Activated CD4-positive, alpha-beta T cell treated with anti-CD3 and anti-CD28 coated beads for 24 hours (primary cell): ENCODE results near the gene BMP7.

Experiments used
- DNase-seq, 2 donors: peaks; one replicate each; pipeline ENCODE4 v3.0.0-alpha.2; 2020; ENCODE audit warnings: low read depth in 2 of 2

Gene BMP7

DNA sequence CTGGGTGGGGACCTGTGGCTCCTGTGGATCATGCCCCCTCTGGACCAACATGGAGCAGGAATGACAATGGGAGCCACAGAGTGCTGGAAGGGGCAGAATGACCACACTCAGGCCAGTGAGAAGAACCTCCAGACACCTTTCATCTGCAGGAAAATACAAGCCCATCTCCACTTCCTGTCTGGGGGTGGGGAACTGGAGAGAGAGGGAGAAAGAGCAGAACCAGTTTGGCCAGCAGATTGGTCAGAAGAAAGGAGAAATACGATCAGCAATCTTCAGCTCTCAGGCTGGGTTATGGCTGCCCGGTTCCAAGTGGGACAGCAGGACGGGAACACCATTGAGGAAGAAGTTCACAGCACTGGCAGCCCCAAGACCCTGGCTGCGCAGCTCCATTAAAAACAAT, 37.0 kb downstream of the BMP7 start:
- DNase-seq: no peak

DNA sequence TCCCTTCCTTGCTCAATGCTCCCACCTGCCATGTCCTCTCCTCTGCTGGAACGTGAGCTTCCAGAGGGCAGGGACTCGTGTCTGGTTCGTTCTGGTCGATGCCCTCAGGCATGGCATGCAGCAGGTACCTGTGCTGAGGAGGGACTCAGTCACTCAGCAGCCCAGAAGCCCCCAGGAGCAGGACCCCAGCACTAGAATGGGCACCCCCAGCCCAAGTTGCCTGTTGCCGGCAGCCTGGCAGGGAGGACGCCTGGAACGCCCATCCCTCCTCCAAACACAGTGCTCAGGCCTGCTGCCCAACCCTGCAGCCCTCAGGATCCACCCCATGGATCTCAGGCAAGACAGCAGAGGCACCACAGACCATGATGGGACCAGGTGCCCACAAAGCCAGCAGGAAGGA, 40.6 kb downstream of the BMP7 start:
- DNase-seq: no peak

DNA sequence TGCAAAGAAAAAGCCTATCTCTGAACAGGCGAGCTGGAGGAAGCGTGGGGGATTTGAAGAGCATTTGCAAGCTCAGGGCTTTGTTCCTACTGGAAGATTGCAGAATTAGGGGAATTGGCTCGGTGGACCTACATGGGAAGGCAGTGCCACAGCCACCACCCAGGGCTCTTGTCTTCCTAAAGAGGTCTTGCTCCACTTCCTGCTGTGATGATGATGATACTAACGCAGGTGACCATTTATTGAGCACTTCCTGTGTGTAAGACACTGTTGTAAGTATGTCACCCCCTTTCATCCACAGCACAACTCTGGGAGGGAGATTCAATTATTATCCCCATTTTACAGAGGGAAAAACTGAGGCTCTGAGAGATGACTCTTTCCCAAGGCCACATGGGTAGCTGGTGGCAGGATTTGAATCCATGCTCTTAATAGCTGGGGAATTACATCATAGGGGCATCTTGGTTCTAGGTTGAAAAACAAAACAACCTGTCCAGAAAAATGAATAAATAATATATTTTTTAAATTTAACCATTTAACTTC, 41.2 kb downstream of the BMP7 start:
- no peak for DNase-seq

DNA sequence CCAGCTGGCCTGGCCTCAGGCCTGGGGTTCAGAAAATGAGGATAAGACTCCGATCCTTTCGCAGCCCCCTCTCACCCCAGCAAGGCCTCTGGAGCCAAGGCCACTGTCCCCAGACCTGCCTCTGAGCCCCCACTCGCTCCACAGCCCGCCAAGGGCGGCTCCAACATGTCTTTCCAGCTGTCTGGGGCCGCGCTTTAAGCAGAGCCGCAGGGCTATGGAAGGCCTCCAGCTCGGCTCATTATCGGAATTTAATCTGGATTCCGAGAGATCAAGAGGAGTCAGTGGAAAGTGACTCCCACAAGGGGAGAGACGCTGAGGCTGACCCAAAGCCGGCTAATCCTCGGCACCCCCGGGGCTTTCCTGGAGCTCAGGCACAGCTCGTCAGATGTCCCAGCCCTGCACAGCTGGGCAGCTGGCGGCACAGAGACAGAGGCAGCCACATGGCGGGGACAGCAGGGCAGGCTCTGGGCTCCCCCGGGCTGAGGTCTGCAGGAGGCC, 41.8 kb downstream of the BMP7 start:
- no peak for DNase-seq

DNA sequence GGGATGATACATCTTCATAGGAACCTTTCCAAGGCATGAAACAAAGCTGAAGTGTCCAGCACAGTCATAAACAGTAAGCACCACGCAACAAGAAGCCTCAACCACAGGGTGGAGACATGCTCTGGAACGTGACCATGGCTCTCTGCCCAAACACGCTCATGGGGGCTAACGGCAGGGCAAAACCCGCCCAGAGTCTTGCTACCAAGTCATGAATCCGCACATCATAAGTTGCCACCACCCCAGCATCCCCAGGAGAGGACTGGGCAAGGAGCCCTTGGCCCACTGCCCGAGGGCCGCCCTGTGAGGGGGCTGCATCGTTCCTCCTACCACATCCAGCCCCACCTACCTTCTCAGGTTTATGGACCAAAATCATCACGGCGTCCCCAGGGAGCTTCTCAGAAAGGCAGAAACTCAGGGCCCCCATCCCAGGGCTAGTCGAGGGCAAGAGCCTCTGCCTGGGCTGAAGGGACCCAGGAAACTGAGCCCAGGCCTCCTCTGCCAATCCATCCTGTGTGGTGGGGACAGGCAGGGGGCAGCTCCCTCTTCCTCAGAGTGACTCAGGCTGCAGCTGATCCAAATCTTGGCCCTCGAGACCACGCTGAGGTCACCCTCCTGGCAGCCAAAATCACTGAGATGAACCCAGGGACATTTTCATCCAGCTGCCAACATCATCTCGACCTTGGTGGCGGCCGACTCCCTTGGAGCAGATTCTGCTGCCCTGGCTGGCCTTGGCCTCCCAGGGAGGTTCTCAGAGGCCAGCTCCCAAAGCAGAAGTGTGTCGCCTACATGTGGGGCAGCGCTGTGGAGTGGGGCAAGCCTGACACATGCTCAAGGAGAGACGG, 42.6 kb downstream of the BMP7 start:
- no peak for DNase-seq

DNA sequence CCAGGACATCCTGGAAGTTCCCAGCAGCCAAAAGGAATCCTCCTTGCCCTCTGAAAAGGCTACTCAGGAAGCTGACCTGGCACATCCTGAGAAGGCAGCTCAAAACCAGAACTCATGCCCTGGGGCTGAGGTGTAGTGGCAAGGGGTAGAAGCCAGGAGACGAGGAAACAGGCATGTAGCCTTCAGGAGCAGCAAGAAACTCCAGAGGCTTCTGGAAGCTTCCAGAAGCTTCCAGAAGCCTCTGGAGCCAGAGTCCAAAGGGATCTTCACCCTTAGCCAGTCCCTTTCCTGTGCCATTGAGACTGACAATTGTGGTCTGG, 43.9 kb downstream of the BMP7 start:
- DNase-seq: no peak

DNA sequence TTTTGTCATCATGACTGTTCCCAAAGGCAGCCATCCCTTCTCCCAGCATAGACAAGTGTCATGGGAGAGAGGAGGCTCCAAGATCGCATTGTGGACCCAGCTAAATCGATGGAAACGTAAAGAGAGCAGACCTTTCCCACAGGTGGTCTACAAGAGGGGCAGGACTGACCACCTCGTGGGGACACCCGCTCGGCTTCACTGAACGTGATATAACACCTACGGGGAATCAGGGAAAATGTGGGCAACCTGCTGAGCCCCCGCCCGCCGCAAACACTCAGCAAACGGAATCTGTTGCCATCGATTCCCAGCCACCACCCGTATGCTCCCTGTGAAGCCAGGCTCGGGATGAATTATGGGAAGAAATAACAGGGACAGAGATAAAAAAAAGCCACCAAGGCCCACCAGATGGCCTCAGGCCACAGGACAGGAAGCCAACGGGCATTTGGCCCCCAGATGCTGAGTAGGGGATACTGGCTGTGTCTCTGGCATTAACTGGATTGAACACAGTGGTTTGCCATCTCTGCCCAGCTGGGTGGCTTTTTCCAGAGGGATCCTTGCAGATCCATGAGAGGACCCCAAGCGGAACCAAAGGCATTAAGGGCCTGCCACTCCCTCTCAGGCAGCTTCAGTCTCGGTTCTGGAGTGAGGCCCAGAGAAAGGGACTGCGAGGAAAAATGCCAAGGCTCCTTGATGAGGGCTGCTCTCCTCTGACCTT, 44.4 kb downstream of the BMP7 start:
- DNase-seq: no peak

DNA sequence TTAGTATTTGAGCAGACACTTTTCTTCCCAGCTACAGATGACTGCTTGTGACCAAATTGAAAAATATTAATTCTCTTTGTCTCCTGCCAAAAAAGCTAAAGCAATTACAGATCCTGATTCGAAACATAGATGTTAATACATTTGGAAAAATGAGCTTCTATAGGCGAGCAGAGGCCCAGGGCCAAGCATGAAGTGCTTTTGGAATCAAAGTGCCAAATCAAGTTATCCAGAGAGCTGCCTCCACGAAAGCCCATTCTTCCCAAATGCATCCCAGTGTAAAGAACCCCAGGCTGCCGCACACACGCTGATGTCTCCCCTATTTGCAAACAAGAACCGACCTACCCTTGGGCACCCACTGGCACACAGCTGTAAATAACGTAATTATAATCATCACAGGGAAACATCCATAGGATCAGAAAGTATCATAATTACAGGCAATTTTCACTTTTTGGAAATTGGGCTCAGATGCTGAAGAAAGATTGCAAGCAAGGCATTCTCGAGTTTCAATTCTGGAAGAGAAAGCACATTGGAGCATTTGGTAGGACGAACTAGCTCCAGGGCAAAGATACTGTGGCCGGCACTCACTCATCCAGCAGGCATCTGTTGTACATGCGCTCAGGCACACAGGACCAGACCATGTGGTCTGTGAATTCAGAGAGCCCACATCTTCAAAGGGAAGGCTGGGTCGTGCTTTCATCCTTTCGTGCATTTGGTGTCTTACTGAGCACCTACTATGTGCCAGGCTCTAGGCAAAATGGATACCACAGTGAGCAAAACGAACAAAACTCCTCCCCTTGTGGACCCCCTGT, 45.9 kb downstream of the BMP7 start:
- no peak for DNase-seq

DNA sequence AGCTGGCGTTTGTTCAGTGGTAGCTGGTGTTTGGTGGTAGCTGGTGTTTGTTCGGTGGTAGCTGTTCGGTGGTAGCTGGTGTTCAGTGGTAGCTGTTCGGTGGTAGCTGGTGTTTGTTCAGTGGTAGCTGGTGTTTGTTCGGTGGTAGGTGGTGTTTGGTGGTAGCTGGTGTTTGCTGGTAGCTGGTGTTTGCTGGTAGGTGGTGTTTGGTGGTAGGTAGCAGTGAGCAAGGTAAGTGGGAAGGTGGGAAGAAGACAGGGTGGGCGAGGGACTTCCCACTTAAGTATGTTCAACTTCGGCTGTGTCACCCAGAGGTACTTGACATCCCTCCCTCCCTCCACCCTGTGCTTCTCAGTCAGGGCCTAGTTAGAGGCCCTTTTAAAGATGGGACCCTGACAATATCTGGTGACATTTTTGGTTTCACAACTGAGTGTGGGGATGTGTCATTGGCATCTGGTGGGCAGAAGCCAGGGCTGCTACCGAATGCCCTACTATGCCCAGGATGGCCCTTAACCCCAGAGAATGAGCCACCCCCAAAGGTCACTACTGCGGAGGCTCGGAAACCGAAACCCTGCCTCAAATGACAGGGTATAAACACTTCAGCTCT, 47.3 kb downstream of the BMP7 start:
- DNase-seq: no peak

DNA sequence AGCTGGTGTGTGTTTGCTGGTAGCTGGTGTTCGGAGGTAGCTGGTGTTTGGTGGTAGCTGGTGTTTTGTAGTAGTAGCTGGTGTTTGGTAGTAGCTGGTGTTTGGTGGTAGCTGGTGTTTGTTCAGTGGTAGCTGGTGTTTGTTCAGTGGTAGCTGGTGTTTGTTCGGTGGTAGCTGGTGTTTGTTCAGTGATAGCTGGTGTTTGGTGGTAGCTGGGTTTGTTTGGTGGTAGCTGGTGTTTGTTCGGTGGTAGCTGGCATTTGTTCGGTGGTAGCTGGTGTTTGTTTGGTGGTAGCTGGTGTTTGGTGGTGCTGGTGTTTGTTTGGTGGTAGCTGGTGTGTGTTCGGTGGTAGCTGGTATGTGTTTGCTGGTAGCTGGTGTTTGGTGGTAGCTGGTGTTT, 48.0 kb downstream of the BMP7 start:
- DNase-seq: no peak

DNA sequence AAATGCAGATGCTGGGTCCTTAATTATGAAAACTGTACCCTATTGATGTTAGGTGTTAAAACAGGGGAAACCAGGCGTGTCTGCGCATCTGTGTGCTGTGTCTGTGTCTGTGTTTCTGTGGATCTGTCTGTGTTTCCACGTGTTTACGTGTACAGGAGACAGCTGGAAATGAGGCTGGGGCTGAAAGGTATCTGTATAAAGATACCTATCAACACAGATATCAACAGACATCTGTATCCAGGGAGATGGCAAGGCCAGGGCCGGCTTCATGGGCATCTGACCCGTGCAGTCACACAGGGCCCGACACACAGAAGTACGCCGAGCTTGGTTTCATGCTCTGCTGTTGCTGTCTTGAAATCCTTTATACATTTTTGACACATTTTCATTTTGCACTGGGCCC, 48.6 kb downstream of the BMP7 start:
- DNase-seq: no peak

DNA sequence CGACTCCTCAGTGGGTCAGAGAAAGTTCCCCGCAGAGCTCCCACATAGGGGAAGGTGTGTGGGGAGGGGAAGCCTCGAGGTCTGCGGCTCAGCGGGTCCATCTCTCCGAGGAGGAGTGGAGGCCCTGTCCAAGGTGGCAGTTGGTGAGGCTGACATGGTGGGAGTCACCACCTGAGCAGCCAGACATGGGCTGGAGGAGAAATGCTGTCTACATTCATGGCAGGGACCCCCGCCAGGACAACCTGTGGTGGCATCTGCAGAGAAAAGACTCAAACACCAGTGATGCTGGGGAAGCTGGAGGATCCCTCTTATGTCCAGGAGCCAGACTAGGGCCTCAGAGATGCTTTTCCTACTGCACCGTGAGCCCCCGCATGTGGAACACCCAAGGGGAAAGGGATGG, 49.8 kb downstream of the BMP7 start:
- DNase-seq: no peak

DNA sequence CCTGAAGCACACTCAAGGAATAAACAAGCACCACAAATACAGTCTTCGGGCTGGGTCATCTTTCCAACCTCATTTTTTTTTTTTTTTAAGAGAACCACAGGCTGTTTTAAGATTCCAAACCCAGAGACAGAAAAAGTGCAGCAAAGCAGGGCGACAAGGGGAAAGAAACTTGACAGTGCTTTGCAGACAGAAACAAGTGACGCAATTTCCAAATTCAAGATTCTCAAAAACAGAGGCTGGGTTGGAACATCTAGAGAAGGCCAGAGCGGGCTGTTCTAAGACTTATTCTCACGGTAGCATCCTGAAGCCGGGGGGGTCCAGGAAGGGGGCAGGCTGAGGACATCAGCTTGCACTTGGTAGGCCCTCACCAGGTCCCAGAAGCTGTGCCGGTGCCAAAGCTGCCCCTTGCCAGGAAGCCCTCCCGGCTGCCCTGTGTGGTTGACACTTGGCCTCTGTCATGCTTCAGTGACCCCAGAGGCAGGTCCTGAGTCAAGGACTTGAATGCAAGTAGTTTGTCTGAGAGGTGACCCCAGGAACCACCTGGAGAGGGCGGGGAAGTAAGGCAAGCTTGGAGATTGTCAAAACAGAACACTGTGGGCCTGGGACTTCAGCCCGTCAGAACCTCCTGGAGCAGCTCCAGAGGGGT, 50.5 kb downstream of the BMP7 start:
- no peak for DNase-seq

DNA sequence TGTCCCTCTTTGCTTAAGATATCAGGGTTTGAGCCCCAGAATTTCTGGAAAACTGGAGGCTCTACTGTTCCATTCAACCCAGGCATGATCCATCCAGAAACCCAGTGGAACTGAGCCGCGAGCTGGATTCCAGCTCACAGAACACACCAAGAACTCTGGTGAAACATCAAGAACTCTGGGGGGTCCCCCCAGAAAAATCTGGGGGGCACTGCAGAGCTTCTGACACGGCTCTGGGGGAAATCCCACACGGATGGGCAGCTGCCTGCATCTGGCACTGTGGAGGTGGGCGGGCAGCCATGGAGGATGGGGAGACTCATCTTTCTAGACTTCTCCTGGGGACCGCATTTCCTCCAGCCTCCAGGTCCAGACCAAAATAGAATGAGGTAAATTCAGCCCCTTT, 51.0 kb downstream of the BMP7 start:
- no peak for DNase-seq

DNA sequence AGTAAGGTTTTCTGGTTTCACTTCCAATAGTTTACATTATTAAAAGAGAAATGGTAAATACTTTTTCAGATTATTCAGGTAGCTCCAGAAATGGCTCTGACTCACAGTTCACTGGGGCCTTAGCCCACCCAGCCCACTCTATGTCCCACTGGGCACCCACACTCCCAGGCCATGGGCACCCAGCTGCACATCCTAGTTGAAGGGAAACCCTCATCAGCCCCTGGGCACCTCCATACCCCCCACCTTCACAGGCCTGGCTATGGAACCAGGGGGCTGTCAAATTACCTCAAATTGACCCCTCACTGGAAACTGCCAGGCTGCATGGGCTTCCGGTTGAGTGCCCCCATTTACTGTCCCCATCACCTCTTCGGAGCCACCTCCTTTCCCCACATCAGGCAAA, 51.5 kb downstream of the BMP7 start:
- DNase-seq: no peak

DNA sequence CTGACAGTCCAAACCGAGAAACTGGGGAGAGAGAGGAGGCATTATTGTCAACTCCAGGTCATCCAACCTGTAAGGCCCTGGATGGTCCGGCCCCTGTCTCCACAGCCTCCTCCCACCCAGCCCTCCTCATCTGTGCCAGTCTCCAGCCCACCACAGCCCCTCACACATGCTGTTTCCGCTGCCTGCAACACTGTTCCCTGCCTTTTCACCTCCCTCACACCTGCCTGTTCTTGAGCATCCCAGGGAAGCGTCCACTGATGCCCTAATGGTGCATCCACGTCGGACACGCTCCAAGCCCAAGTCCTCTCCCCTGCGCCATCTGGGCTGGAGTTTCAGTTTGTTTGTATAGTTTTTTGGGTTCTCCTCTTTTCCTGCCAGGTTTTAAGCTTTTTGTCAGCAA, 52.0 kb downstream of the BMP7 start:
- DNase-seq: no peak

DNA sequence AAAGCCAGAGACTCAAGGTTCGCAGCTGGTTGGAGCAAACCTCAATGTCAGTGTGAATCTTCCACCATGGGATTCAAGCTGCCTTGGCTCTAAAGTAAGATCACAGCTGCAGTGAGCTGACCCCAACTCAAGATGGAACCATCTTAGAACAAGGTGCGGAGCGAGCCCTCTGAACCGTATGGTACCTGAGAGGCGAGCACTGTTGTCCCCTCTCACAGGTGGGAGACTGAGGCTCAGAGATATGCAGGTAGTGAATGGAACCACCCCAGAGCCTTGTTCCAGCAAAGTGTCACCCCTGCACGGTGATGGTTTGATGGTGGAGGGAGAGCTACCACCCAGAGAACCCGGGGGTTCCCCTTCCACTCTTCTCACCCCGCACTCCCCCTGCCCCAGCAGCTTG, 52.5 kb downstream of the BMP7 start:
- no peak for DNase-seq

DNA sequence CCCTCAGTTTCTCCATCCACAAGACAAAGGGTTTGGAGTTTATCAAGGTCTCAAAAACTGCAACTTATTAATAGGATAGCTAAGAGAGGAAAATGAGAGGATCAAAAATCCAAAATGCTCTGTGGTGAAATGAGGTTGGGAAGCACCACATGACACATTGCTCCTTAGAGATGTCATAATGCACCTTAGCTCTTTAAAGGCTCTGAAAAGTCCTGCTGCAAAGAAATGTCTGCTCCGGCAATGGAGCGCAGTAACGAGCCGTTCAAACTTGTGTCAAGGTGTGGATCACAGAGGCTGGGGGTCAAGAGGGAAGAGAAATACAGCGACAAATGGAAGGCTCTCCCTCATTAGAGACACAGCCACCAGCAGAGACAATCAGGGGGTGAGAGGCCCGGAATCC, 53.1 kb downstream of the BMP7 start:
- DNase-seq: no peak

DNA sequence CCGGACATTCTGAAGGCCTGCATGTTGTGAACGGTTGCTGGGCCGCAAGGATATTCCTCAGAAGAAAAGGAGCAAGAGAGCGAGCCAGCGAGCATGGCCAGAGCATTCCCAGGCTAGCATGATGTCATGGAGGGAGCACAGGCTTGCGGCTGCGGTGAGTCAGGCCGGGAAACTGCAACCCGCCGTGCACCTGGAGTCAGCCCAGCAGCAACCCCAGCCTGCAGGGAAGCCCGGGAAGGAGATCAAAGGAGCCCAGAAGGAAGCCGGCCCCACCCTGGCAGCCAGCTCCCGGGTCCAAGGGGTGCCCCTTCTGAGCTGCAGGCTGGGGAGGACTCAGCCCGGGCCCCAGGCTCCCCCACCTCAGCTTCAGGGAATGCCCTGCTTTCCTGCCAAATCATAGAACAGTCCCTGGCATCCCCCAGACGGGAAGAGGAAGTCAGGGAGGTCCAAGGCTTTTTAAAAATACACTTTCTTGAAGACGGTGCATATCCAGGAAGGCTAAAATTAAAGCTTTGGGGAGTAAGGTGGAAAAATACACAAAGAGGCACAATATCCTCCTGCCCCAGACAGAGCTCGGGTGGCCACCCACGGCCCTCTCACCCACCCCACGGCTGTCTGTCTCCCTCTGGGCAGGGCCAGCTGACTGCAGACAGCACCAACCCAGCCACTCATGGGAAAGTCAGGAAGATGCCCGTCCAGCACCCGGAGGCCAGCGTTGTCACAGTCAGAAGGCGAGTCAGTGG, 53.7 kb downstream of the BMP7 start:
- no peak for DNase-seq

DNA sequence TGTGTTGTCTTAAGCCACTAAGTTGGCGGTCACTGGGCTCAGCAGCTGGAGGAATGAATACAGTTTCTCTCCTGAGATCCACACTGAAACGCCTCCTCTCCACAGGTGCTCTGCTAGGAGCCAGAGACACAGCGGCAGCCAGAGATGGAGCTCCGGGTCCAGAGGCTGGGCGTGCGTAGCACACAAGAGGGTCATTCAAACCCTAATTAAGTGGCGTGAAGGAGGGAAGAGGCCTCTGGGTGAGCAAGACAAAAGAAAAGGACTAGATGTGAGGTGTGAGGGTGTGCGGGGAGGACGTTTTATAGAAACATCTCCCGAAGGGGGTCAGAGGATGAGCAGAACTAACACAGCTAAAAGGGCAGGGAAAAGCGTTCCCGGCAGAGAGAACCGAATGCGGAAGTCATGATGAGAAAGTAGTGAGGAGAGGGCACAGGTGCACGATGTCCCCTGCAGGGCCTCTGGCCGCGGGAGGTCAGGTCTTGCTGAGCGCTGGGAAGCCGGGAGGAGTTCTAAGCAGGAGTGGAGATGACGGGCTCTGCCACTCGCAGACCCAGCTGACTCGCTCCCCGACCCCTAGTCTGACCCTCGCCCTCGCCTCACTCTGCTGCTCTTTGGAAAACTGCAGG, 54.4 kb downstream of the BMP7 start:
- DNase-seq: no peak
